GM12874 (cell line): ENCODE measurements around the gene PTPRG.

Experiments used
- TF ChIP-seq, protein P1 (sequence below): IDR thresholded peaks from 2 replicates; pipeline ENCODE4 v1.5.1; 2011; ENCODE audit warnings: low read depth, mild to moderate bottlenecking, control low read depth, low read length, moderate library complexity; ENCODE audit not compliant: insufficient read depth

Gene PTPRG

GRCh38 chr3:61618871-61619270 is 57.5 kb downstream of the PTPRG start:
- TF ChIP-seq, protein P1, sequence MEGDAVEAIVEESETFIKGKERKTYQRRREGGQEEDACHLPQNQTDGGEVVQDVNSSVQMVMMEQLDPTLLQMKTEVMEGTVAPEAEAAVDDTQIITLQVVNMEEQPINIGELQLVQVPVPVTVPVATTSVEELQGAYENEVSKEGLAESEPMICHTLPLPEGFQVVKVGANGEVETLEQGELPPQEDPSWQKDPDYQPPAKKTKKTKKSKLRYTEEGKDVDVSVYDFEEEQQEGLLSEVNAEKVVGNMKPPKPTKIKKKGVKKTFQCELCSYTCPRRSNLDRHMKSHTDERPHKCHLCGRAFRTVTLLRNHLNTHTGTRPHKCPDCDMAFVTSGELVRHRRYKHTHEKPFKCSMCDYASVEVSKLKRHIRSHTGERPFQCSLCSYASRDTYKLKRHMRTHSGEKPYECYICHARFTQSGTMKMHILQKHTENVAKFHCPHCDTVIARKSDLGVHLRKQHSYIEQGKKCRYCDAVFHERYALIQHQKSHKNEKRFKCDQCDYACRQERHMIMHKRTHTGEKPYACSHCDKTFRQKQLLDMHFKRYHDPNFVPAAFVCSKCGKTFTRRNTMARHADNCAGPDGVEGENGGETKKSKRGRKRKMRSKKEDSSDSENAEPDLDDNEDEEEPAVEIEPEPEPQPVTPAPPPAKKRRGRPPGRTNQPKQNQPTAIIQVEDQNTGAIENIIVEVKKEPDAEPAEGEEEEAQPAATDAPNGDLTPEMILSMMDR, result no peak

- TF ChIP-seq, protein P1, result no peak
These were observed 58.7 kb downstream of the PTPRG start for GRCh38 chr3:61620073-61620472.

GRCh38 chr3:61624300-61624699 is 62.9 kb downstream of the PTPRG start:
- TF ChIP-seq, protein P1, result no peak

- TF ChIP-seq, protein P1, result no peak
These were observed 64.1 kb downstream of the PTPRG start for GRCh38 chr3:61625429-61625828.

GRCh38 chr3:61626484-61626883 is 65.1 kb downstream of the PTPRG start:
- TF ChIP-seq, protein P1, result no peak

GRCh38 chr3:61627768-61628185 is 66.4 kb downstream of the PTPRG start:
- TF ChIP-seq, protein P1, result no peak

GRCh38 chr3:61628636-61629035 is 67.3 kb downstream of the PTPRG start:
- TF ChIP-seq, protein P1, result no peak

GRCh38 chr3:61629442-61629841 is 68.1 kb downstream of the PTPRG start:
- TF ChIP-seq, protein P1, result no peak
